BLaER1 (cell line): ENCODE data around the gene PRRX1.

Source experiments
- H3K27ac ChIP-seq: shearing (Covaris generic); formaldehyde crosslinking; 2 replicates; pipeline ENCODE4 v1.8.1; 2022
- H3K27me3 ChIP-seq: shearing (Covaris generic); formaldehyde crosslinking; 2 replicates; pipeline ENCODE4 v1.8.1; 2022
- H3K36me3 ChIP-seq: shearing (Covaris generic); formaldehyde crosslinking; 2 replicates; pipeline ENCODE4 v1.8.1; 2022
- H3K4me1 ChIP-seq: shearing (Covaris generic); formaldehyde crosslinking; 2 replicates; pipeline ENCODE4 v1.8.1; 2022
- H3K4me2 ChIP-seq: shearing (Covaris generic); formaldehyde crosslinking; 2 replicates; pipeline ENCODE4 v1.8.1; 2022
- H3K4me3 ChIP-seq: shearing (Covaris generic); formaldehyde crosslinking; 2 replicates; pipeline ENCODE4 v1.8.1; 2022
- H3K9ac ChIP-seq: shearing (Covaris generic); formaldehyde crosslinking; 2 replicates; pipeline ENCODE4 v1.8.1; 2022
- H3K9me3 ChIP-seq: shearing (Covaris generic); formaldehyde crosslinking; 2 replicates; pipeline ENCODE4 v1.8.1; 2022
- H4K20me1 ChIP-seq: shearing (Covaris generic); formaldehyde crosslinking; 2 replicates; pipeline ENCODE4 v1.8.1; 2022
- Cebpa-rat ChIP-seq: shearing (Covaris generic); IDR thresholded peaks from 2 replicates; pipeline ENCODE4 v1.8.1; 2022

PRRX1 gene

GRCh38 chr1:170714938-170715337 lies 51.0 kb downstream of the PRRX1 start:
- Histone ChIP-seq H3K27ac (no peak overlapping the region), H4K20me1 (no peaks in the 10 kb centered on the region), H3K4me3 (no peak overlapping the region), H3K9ac (no peak overlapping the region), H3K4me1 (no peaks in the 10 kb centered on the region), H3K27me3 (no peaks in the 10 kb centered on the region), H3K9me3 (no peaks in the 10 kb centered on the region), H3K4me2 (no peak overlapping the region), H3K36me3 (no peaks in the 10 kb centered on the region)
- TF ChIP-seq Cebpa-rat, result no peak

DNA sequence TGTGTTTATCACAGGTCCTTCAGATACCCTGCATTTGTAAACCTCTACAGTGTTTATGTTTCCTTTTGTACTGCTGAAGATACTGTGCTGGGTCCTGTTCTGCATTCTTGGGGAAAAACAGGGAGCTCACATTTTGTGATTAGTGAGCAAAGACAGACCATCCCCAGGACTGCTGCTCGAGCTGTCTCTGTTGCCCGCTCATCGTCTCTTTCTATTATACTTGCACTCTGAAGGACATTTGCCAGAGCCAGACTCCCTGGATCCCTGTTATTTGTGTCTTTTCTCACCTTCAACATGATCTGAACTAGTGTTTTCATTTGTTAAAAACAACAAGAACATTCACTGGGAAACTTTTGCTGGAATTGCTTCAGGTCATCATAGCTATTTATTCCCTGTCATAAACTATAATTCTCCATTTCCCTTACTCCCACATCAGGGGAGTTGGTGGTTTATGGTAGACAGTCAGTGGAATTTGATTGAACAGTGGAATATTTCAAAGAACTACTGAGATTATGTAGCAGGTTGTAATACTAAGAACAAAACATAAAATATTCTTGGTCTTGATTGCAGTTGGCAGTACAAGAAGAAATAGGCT lies 53.0 kb downstream of the PRRX1 start:
- Histone ChIP-seq H3K4me2 (no peak overlapping the region), H3K4me3 (no peak overlapping the region), H3K9me3 (no peaks in the 10 kb centered on the region), H3K36me3 (no peaks in the 10 kb centered on the region), H4K20me1 (no peaks in the 10 kb centered on the region), H3K9ac (no peak overlapping the region), H3K27ac (no peak overlapping the region), H3K4me1 (no peaks in the 10 kb centered on the region), H3K27me3 (no peaks in the 10 kb centered on the region)
- TF ChIP-seq Cebpa-rat, result no peak

DNA sequence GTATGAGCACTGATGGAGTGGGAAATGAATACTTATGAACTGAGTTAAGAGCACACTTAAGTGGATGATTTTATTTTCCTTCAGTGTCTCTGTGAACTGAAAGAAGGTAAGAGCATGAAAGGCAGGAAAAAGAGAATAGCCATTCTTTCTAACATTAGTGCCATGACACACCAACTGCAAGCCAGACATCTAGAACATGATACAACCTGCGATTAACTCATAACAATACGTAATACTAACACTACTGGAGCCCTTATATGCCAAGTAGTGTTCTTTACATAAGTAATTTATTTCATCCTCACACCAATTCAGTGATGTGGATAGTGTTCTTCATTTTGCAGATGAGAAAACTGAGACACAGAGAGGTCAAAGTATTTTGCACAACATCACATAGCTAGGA lies 56.7 kb downstream of the PRRX1 start:
- no peak for TF ChIP-seq Cebpa-rat
- Histone ChIP-seq H3K36me3 (no peaks in the 10 kb centered on the region), H3K4me2 (no peak overlapping the region), H3K27me3 (no peaks in the 10 kb centered on the region), H3K4me1 (no peaks in the 10 kb centered on the region), H4K20me1 (no peaks in the 10 kb centered on the region), H3K4me3 (no peak overlapping the region), H3K27ac (no peak overlapping the region), H3K9me3 (no peaks in the 10 kb centered on the region), H3K9ac (no peak overlapping the region)

DNA sequence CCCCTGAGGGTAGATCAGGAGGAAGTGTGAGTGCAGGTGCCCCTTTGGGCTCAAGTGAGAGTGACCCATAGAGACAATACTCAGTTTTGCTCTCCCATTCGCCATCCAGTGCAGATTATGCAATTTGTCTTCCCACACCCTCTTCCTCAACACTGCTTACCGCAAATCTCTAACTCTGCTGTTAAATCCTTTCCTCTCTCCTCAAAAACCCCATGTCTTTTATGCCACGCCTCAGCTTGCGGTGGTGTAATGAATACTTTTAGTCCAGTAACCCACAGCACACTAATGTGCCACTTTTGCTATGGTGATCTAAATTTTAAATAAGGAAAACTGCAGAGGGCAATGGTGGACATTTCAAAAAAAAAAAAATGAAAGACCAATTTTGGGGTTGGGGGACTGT lies 57.7 kb downstream of the PRRX1 start:
- no peak for TF ChIP-seq Cebpa-rat
- H3K9ac ChIP-seq, result no peak overlapping the region
- no peaks in the 10 kb centered on the region for H3K36me3 ChIP-seq

GRCh38 chr1:170723518-170723917 lies 59.6 kb downstream of the PRRX1 start:
- no peak for TF ChIP-seq Cebpa-rat

More for the DNA sequence above, 57.7 kb downstream of the PRRX1 start:
- Histone ChIP-seq H4K20me1 (no peaks in the 10 kb centered on the region), H3K4me2 (no peak overlapping the region), H3K4me1 (no peaks in the 10 kb centered on the region), H3K4me3 (no peak overlapping the region), H3K27me3 (no peaks in the 10 kb centered on the region), H3K27ac (no peak overlapping the region), H3K9me3 (no peaks in the 10 kb centered on the region)

GRCh38 chr1:170725326-170725725 lies 61.4 kb downstream of the PRRX1 start:
- no peaks in the 10 kb centered on the region for H3K36me3 ChIP-seq

More at GRCh38 chr1:170723518-170723917, 59.6 kb downstream of the PRRX1 start:
- H3K9ac ChIP-seq, result no peak overlapping the region
- H3K36me3 ChIP-seq, result no peaks in the 10 kb centered on the region
- H3K4me2 ChIP-seq, result no peak overlapping the region
- H4K20me1 ChIP-seq, result no peaks in the 10 kb centered on the region
- no peaks in the 10 kb centered on the region for H3K4me1 ChIP-seq
- no peak overlapping the region for H3K27ac ChIP-seq
- H3K9me3 ChIP-seq, result no peaks in the 10 kb centered on the region
- no peaks in the 10 kb centered on the region for H3K27me3 ChIP-seq
- H3K4me3 ChIP-seq, result no peak overlapping the region

DNA sequence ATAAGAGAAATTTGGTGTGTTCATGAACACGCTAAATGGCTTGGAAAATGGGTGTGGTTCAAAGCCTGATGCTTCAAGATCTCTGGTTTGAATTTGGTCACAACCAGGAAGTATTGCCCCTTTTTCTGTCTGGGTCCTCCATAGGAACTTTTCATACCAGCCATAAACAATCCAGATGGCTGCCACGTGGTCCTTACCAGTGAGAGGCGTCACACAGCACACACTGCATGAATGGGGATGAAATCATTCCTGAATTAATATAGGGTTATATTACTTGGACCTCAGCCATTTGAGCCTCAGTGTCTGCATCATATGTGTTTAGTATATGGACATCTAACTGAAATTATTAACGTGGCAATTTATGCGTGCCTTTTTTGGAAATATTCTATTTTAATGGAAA lies 64.0 kb downstream of the PRRX1 start:
- Histone ChIP-seq H3K36me3 (no peaks in the 10 kb centered on the region), H3K9ac (no peak overlapping the region), H4K20me1 (no peaks in the 10 kb centered on the region), H3K4me2 (no peak overlapping the region), H3K4me3 (no peak overlapping the region), H3K27ac (no peak overlapping the region), H3K4me1 (no peaks in the 10 kb centered on the region), H3K9me3 (no peaks in the 10 kb centered on the region), H3K27me3 (no peaks in the 10 kb centered on the region)
- TF ChIP-seq Cebpa-rat, result no peak

More at GRCh38 chr1:170725326-170725725, 61.4 kb downstream of the PRRX1 start:
- no peak overlapping the region for H3K27ac ChIP-seq
- H3K27me3 ChIP-seq, result no peaks in the 10 kb centered on the region
- H3K4me1 ChIP-seq, result no peaks in the 10 kb centered on the region
- no peaks in the 10 kb centered on the region for H3K9me3 ChIP-seq
- no peak overlapping the region for H3K4me2 ChIP-seq
- TF ChIP-seq Cebpa-rat, result no peak
- H4K20me1 ChIP-seq, result no peaks in the 10 kb centered on the region
- H3K9ac ChIP-seq, result no peak overlapping the region
- H3K4me3 ChIP-seq, result no peak overlapping the region

DNA sequence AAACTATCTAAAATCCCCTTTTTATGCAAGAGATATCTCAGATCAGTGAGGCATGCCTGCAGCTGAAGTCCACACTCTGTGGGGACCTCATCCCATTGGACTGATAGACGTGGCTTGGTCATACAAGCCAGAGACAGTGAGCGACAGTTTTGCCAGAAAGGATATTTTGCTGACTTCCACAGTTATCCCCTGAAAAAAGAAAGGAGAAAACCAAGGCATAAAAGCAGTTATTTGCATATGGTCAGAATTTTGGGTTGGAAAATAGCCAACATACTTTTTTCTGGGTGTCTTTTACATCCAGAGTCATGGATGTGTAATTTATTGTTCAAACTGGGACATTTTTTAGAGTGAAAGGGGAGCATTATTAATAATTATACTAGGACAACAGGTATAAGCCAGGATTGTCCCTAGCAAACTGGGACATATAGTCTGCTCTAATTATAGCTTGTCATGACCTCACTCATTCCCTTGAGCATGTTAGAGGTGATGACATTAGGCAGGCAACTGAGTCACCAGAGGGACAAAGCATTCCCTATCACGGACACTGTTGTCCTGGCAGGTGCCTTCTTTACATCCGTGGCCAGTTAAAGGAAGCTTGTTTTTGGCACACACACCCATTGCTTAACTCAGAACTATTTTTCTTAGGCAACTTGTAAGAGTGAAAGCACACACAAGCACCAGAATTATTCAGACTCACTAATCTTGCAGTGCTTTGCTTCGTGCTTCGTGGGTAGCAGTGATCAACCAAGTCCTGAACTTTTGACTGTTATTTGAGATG lies 65.5 kb downstream of the PRRX1 start:
- H3K4me1 ChIP-seq, result no peaks in the 10 kb centered on the region
- H3K4me3 ChIP-seq, result no peak overlapping the region
- no peaks in the 10 kb centered on the region for H4K20me1 ChIP-seq
- no peak overlapping the region for H3K9ac ChIP-seq
- H3K4me2 ChIP-seq, result no peak overlapping the region
- no peaks in the 10 kb centered on the region for H3K27me3 ChIP-seq
- no peak for TF ChIP-seq Cebpa-rat
- H3K27ac ChIP-seq, result no peak overlapping the region
- H3K36me3 ChIP-seq, result no peaks in the 10 kb centered on the region
- H3K9me3 ChIP-seq, result no peaks in the 10 kb centered on the region

DNA sequence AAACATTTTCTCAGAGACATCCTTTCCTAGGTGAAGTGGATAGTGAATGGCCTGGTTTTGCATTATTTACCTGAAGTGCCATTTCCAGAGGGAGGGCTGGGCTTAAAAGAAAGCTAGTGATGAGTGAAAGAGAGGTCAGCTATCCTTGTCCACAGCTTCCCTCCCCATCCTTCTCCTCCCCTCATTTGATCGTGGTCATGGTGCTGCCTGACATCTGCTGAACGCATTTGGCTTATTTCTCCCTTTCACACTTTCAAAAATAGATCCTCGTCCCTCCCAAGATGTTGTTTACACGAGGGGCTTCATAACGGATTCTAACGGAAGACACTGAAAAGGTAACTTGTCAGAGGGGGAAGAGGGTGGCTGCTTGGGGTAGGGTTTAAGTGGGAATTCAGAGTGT lies 66.1 kb downstream of the PRRX1 start:
- no peaks in the 10 kb centered on the region for H3K4me1 ChIP-seq
- H3K9ac ChIP-seq, result no peak overlapping the region
- H4K20me1 ChIP-seq, result no peaks in the 10 kb centered on the region
- H3K9me3 ChIP-seq, result no peaks in the 10 kb centered on the region
- H3K4me2 ChIP-seq, result no peak overlapping the region
- no peaks in the 10 kb centered on the region for H3K27me3 ChIP-seq
- H3K36me3 ChIP-seq, result no peaks in the 10 kb centered on the region
- no peak overlapping the region for H3K4me3 ChIP-seq
- no peak for TF ChIP-seq Cebpa-rat
- no peak overlapping the region for H3K27ac ChIP-seq

- H3K9me3 ChIP-seq, result no peaks in the 10 kb centered on the region
- no peak overlapping the region for H3K4me2 ChIP-seq
- H3K27me3 ChIP-seq, result no peaks in the 10 kb centered on the region
- H3K9ac ChIP-seq, result no peak overlapping the region
- H3K27ac ChIP-seq, result no peak overlapping the region
- TF ChIP-seq Cebpa-rat, result no peak
- no peak overlapping the region for H3K4me3 ChIP-seq
- H3K4me1 ChIP-seq, result no peaks in the 10 kb centered on the region
- H4K20me1 ChIP-seq, result no peaks in the 10 kb centered on the region
- no peaks in the 10 kb centered on the region for H3K36me3 ChIP-seq
Measured at GRCh38 chr1:170730438-170730837, 66.5 kb downstream of the PRRX1 start.
